Fibroblast of skin of scalp (primary cell): ENCODE results near the gene TMEM89. TPM values are rescaled to one million over a fixed set of nuclear protein-coding genes. Genes with fewer than 3 reads are reported as not detected.
A peak's percentile ranks its signal among the peaks of the same experiment; 100 is the strongest.

ENCODE experiments used
- DNase-seq: peaks from one replicate; pipeline ENCODE4 v3.0.0-alpha.2; 2013
- polyA plus RNA-seq, 2 experiments: library from polyadenylated mRNA; unstranded; fragments of 120-200 nt; gene quantifications; one replicate each; pipeline ENCODE4 v1.2.1, GENCODE V29; 2013; ENCODE audit not compliant: insufficient read length in 2 of 2

TMEM89 gene, protein sequence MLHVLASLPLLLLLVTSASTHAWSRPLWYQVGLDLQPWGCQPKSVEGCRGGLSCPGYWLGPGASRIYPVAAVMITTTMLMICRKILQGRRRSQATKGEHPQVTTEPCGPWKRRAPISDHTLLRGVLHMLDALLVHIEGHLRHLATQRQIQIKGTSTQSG
- polyA plus RNA-seq (2013, experiment 1 of 2; ENCODE audit: insufficient read length): not detected
- polyA plus RNA-seq (2013, experiment 2 of 2; ENCODE audit: insufficient read length): not detected

DNA sequence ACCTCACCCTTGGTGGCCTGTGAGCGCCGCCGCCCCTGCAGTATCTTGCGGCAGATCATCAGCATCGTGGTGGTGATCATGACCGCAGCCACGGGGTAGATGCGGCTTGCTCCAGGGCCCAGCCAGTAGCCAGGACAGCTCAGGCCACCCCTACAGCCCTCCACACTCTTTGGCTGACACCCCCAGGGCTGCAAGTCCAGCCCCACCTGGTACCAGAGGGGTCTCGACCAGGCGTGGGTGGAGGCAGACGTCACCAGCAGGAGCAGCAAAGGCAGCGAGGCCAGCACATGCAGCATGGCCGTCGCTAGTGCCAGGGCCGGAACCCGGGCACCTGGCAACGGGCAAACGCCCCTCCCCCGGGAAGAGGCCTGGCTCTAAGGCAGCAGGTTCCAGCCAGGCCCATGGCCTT, at the start of gene TMEM89:
TSS of gene TMEM89 (minus strand) at position 309 of the 409 bp plus-strand sequence. CDS start at position 296, 13 bp downstream.
- no peak for DNase-seq

DNA sequence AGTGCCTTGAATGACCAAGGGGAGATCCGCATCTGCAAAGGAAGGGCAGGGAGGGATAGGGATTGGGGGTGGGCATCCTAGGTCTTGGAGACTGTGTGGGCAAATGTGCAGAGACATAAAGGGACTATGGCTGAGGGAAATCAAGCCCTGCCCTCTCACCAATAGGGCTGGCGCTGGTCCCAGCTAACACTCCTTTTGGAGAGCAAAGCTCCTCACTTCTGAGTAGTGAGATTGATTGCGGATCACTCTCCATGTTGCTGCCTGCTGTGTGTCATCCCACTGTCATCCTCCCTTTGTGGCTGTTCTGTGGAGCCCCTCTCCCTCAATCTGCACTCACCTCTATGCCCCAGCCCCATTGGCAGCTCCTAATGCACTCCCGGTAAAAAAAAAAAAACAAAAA, 43.4 kb upstream of the TMEM89 start:
- DNase-seq: no peak

DNA sequence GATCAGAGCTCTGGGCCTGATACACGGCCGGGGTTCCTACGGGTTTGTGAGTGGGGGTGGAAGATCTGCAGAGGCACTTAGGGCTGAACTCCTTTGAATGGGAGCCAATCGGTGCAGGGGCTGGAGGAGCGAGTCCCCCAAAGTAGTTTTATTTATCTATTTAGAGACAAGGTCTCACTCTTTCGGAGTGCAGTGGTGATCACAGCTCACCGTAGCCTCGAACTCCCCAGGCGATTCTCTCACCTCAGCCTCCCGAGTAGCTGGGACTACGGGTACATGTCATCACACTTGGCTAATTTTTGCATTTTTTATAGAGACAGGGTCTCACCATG, 42.7 kb upstream of the TMEM89 start:
- no peak for DNase-seq

DNA sequence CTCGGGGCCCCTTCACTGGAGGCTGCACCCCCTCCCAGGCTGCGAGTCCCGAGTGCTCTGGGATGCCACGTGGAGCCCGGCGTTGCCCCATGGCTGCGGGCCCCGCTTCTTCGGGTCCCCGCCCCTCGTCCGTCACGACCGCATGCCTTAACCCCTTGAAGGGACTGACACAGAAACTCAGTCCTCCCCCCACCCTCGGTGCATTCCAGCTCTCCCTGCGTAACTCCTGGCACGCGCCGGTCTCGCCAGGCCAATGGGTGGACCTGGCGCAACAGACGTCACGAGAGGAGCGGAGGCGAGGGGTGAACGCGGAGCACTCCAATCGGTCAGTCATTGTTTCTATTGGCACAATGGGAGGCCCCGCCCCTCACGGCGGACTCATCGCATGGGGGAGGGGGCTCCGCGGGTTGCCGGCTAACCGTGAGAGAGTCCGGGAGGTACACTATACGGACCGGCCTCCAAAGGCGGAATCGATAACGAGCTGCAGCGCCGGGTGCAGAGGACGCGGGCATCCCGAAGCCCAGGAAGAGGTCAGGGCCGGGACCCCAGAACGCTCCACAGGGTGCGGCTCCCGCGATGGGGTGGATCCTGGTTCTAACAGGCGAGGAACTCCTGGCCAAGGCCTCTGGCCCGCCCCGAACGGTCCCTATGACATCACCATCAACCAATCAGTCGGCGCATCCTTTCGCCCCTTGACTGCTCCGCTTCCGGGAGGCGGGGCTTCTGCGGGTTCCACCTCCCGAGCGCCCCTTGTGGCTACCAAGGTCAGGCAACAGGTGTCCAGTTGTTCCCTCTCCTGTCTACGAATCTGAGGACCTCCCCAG, 42.1 kb upstream of the TMEM89 start:
- DNase-seq: peak; percentile 96

DNA sequence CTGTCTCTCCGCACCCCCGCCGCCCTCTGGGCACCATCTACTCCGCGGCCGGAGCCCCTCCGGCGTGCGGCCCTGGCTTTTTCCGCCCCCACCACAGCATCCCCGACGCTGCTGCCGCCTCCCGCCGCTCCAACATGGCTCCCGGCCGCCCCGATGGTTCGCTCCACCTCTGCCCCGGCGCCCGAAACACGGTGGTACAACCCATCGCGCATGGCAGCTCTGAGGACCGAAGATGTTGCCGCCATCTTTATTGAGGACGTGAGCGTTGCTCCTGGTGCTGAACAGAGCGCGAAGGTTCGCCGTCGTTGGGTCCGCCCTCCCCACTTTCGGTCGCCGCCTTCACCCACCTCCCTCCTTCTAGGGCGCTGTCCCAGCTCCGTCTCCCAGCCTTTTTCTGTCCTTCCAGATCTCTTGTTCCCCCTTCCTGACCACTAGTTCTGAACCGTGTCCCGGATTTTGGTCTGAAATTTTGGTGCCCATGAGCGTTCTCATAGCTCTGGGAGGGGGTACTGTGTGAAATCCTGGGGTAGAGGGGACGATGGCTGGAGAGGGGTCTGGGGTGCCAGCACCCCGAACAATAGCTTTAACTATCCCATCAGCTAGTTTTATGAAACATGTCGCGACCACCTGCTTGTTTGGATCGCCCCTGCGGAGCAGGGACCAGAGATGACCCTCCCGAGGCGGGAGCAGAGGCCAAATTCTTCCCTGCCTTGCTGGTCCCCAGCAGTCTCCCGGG, 41.4 kb upstream of the TMEM89 start, which contains the start of gene CELSR3:
TSS of gene CELSR3 (minus strand) at position 134 of the 736 bp plus-strand sequence. CDS start 252 bp downstream, outside the sequence.
- DNase-seq: peak; percentile 86

DNA sequence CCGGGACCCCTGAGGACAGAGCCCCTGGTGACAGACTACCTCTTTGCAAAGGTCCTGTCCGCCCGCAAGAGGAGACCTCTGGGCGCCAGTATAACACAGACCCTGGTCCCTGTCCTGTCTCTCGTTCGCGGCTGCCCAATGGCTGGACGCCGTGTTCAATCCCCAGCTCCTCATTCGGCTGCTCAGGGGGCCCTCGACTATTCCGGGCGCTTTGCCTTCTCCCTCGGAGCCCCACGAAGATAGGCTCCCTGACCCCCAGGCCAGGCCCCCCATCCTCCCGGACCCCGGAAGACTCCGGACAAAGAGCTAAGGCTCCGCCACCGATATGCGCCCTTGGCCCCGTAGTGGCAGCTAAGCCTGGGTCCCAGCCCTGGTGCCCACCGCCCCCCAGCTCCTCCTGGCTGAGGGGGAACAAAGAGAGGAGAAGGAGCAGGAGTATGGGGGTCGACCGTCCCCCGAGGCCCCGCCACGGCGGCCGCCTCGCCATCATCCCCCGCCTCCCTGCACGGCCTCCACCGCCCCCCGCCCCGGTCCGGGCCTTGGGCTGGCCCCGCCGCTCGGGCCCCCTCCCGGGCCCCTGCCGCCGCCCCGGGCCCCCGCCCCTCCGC, 40.7 kb upstream of the TMEM89 start:
- no peak for DNase-seq

DNA sequence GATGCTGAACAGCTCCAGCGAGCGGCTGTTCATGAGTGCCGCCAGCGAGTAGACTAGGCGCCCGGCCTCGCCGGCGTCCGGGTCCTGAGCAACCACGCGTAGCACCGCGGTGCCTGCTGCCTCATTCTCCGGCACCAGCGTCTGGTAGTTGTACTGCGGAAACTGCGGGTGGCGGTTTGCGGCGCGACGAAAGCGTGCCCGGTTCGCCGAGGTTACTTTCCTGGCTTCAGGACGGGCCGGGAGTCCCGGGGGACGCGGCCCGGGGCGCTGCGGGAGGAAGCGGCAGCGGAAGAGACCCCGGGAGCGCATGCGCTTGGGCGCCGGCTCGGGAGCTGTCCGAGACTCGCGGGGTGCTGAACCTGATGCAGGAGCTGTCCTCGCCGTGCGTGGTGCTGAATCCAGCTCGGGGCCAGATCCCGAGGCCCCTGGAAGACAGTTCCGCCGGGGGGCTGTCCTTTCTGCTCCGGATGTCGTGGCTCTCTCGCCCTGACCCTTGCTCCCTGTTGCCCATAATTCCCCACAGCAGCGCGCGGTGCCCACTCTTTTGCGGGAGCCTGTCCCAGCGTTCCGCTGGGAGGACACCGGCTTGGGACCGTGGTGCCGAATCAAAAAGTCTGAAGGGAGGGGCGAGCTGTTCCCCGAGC, 40.1 kb upstream of the TMEM89 start:
- DNase-seq: peak; percentile 52

DNA sequence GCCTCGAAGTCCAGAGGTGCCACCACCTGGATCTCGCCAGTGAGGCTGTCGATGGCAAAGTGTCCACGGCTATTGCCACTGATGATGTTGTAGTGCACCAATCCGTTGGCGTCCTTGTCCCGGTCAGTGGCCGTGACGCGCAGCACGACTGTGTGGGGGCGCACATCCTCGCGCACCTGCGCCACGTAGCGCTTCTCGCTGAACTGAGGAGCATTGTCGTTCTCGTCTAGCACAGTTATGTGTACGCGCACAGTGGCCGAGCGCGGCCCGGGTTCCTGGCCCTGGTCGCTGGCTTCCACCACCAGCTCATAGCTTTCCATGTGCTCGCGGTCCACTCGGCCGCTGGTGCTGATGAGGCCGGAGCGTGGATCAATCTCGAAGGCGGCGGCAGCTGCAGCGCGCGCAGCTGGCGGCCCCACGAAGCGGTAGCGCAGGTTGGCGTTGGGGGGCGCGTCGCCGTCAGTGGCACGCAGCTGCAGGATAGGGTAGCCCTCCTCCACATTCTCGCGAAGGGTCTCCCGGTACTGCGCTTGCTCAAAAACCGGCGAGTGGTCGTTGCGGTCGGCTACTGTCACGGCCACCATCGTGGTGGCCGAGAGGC, 39.3 kb upstream of the TMEM89 start:
- no peak for DNase-seq

DNA sequence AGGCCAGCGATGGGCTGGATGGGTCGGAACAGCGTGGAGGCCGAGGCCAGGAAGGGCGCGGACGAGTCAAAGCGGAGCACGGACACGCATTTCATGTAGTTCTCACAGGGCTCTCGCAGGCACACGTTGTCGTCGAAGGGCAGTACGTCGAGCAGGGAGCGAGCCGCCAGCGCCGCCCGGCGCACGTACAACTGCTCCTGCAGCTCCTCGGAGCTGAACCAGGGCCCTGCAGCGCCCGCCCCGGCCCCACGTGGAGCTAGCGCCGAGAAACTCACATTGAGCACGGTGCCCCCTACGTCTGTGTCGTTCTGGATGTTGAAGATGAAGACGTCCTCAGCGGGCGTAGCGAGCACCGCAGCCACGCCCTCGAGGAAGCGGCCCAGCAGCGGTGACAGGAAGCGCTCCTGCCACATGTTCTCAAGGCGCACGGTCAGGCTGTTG, 35.3 kb upstream of the TMEM89 start:
- no peak for DNase-seq

DNA sequence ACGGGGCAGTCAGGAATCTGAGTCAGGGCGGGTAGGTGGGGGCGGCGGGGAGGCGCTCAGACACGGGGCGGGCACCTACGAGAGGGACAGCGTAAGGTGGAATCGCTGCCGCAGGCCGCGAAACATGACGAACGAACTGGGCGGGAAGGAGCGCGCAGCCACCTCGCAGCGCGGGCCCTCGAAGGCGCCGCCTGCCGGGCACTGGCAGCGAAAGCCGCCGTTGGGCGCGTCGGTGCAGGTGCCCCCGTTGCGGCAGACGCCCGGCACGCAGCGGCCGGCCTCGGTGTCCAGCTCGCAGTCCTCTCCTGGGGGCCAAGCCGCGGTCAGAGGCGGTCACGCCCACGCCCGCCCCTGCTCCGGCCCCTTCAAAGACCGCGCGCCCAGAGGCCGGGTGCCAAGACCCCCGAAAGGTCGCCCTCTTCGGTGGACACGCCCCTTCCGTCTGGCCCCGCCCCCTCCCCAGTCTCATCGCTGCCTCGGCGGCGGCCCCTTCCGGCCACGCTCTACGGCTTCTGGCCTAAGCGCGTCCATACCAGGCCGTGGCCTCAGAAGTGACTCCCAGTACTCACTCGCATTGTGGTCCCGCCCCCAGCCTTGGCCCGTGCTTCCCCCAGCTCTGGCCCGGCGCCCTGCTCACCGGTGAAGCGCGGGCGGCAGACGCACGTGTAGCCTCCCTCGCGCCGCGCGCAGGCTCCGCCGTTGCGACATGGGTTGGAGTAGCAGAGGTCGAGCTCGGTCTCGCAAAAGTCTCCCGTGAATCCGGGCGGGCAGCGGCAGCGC, 34.7 kb upstream of the TMEM89 start:
- DNase-seq: peak; percentile 55

DNA sequence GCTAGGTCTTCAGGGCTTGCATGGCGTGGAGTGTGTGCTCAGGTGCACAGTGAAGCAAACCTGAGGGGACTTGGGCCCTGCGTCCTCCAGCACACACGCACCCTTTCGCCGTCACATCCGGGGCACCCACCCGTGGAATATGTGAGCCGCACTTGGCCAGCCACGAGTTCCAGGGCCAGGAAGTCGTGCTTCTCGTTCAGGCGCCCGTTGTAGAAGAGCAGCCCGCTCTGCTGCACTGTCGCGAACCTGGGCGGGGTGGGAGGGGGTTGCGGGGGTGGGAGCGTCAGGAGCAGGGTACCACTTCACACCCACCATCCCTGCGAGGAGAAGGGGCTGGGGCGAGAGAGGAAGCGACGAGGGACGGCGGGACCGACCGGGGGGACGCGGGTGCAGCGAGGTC, 34.0 kb upstream of the TMEM89 start:
- no peak for DNase-seq

DNA sequence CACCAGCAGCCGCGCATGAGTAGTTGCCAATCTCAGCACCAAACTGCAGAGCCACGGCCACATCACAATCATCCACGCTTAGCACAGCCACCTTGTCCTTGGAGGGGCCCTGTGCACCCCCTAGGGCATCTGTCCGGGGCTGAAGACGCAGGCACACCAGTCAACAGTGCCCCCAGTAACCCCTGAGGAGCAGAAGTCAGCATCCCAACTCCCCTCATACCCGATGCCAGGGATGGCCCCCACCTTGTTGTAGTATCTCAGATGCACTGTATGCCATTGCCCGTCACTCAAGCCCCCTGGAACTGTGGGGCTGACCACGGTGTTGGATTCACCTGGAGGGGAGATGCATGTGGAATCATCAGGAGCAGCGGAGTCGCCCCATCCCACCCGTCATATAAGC, 33.5 kb upstream of the TMEM89 start:
- DNase-seq: no peak

DNA sequence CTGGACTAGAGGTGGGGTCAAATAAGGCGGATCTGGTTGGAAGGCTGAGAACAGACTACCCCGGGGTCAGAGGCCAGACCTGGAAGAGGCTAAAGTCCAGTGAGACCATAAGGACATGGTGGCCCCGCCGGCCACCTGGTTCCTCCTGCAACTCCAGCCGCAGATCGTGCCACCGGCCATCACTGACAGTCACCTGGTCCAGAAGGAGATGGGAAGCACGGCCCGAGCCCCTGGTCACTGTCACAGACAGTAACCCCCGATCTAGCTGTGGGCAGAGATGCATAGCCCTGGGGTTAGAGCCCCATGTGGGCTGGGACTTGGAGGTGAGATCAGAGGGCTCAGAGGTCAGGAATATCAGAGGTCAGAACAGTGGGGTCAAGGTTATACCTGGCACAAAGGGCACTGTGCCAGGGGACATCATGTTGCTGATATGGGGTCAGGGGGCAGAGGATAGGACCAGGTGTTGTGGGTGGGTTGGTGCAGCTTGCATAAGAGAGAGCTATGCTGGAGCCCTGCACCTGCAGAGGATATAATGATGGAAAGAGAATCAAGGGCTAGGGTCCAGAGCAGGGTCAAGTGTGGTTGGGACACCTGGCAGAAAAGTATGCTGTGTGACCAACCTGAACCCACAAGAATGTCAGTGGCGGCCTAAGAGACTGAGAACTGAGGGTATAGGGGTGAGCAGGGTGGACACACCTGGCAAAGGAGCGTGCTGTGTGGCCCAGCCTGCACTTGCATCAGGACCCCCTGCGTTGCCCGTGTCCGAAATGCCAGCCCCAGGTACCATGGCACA, 31.6 kb upstream of the TMEM89 start:
- DNase-seq: no peak

DNA sequence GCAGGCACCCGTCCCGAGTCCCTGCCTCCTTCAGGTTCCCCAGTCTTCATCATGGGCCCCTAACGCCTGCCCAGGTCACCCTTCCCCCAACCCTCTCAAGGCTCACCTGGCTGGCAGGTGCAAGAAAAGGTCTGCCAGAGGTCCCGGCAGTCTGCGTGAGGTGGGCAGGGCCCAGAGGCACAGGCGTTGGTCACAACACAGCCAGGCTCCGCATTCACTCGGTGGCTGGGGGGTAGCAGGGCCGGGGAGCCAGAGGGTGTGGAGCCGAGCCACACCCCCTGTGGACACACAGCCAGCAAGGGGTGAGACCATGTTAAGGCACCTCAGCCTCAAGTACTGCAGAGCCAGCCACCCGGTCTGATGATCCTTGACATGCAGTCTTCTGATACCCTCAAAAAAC, 30.2 kb upstream of the TMEM89 start:
- no peak for DNase-seq

DNA sequence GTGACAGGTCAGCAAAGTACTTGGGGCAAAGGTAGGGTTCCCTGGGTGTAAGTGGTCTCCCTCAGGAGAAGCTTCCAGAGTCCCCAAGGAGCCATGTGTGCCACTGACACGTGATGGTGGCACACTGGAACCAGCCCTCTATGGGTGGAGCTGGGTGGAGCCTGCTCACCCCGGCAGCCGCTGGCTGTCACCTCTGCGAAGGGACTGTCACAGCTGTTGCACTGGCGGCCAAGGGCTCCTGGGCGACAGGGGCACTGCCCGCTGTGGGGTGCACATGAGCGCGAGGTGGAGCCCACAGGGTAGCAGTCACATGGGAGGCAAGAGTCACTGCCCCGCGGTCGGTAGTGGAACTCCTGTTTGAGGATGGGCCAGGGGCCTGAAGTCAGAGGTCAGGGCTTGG, 29.2 kb upstream of the TMEM89 start:
- DNase-seq: no peak

DNA sequence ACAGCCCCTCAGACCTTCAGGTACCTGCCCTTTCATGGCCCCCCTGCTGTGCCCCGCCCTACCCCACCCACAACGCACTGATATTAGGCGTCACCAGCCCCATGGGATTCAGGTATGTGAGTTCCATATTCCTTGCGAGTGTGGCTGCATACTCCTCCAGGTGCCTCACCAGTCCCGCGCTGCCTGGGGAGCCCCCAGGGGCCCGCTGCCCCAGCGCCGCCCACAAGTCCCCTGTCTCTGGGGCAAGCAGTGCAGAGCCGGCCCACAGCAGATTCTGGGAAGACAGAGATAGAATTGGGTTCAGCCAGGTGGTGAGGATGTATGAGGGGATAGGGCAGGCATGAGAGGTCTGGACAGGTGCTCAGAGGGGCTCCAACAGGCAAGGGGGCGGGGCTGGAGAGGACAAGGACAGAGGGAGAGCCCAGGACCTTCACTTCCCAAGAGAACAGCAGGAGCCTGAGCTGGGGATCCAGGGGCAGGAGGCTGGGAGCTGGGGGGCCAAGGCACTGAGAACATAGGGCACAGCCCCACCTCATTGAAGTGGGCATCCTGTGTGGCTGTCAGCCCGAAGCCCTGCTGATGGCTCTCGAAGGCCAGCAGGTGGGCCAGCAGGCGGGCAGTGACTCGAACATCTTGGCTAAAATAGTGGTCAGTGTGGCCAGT, 26.8 kb upstream of the TMEM89 start:
- DNase-seq: no peak

DNA sequence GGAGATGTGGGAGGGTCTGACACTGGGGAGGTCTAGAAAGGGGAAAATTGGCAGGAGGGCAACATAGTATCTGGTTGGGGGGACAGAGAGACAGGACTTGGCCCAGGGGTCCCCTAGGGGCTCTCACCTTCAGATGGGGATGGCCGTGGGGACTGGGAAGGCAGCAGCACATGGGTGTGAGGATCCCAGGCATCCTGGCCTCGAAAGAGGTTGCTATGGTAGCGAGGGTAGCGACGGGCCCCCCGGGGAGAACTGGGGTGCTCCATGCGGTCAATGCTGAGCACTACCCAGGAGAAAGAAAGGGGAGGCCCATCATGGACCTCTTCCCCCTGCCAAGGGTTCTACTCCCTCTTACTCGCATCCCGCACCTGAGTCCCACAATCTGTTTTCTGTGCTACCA, 26.1 kb upstream of the TMEM89 start:
- no peak for DNase-seq

DNA sequence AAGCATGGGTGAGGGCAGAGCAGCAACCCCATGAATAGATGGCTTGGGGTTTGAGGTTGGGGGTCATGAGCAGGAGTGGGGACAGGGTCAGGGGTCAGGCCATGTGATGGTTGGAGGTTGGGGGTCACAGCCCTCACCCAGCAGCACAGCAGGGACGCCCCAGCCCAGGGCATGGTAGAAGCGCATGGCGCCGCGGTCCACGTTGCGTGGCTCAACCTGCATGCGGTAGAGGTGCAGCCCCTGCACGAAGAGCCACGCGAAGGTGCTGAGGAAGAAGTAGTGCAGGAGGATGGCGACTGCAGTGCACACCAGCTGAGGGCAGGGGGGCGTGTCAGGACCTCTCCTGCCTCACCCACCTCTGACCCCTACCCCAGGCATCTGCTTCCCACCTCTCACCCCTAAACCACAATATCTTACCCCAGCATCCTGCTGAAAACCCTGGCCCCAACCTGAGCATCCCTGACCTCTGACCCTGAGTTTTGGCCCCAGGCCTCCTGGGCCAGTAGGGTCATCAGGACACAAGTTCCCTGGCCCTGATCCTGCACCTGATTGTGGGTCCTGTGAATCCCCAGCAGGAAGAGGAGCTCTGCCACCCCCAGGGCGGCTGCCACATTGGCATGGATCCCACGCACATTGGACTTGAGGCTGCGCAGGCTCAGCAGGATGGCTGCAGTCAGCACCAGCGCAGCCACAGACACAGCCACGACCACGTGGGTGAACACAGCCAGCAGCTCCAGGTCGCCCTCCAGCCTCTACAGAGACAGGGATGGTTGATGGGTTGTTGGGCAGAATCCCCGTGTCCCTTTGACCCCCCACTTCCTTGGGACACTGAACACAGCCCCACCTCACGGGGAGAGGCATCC, 23.6 kb upstream of the TMEM89 start:
- DNase-seq: no peak

DNA sequence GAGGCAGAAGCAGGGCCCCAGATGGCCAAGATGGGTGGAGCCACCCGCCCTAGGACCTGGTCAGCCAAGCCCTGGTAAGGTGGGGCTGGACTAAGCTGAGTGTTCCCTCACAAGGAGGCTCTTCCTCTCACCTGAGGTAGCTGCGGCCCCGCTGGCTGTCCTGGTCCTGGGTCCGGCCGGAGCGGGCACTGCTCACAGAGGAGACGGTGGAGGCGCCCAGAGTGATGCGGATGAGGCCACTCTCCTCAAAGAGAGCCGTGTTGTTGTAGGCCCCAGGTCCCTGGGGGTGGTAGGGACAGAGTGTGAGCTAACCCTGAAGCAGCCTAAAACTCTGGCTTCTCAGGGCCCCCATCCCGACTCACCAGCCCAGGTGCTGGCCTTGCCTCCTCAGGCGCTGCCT, 21.0 kb upstream of the TMEM89 start:
- DNase-seq: no peak
